ENCODE data around the gene MLLT10.
"Not testable (repeated sequence)": the region's sequence is repeated elsewhere in the genome, so short reads cannot be mapped to it uniquely, and the experiment has no call there.

MLLT10 gene

GRCh38 chr10:21529032-21529910 lies 4.8 kb upstream of the MLLT10 start:
- DNase-seq: no peak

GRCh38 chr10:21530168-21530567 lies 3.9 kb upstream of the MLLT10 start:
- no peak for DNase-seq

GRCh38 chr10:21530641-21531040 lies 3.4 kb upstream of the MLLT10 start:
- peak; percentile 9 for DNase-seq

- DNase-seq: no peak
Measured at GRCh38 chr10:21531164-21531563, 2.9 kb upstream of the MLLT10 start.

- peak; percentile 47 for DNase-seq
Measured at GRCh38 chr10:21532694-21533466, 1.2 kb upstream of the MLLT10 start.

GRCh38 chr10:21534280-21534586 lies 201 bp downstream of the MLLT10 start:
- no peak for DNase-seq

- DNase-seq: peak; percentile 36
Measured at GRCh38 chr10:21534604-21535493, 817 bp downstream of the MLLT10 start.

GRCh38 chr10:21535494-21535965 lies 1.5 kb downstream of the MLLT10 start:
- no peak for DNase-seq

- not testable (repeated sequence) for DNase-seq
Measured at GRCh38 chr10:21535976-21536375, 1.9 kb downstream of the MLLT10 start.

- DNase-seq: no peak
Measured at GRCh38 chr10:21536874-21537273, 2.8 kb downstream of the MLLT10 start.

- DNase-seq: not testable (repeated sequence)
Measured at GRCh38 chr10:21540701-21541100, 6.7 kb downstream of the MLLT10 start.

GRCh38 chr10:21547246-21547645 lies 13.2 kb downstream of the MLLT10 start:
- DNase-seq: no peak

GRCh38 chr10:21552638-21553037 lies 18.6 kb downstream of the MLLT10 start:
- no peak for DNase-seq

- DNase-seq: no peak
Measured at GRCh38 chr10:21556527-21556926, 22.5 kb downstream of the MLLT10 start.

- not testable (repeated sequence) for DNase-seq
Measured at GRCh38 chr10:21558984-21559383, 25.0 kb downstream of the MLLT10 start.

GRCh38 chr10:21570761-21571521 lies 36.9 kb downstream of the MLLT10 start:
- DNase-seq: no peak

- DNase-seq: no peak
Measured at GRCh38 chr10:21572578-21572977, 38.5 kb downstream of the MLLT10 start.

GRCh38 chr10:21574514-21574913 lies 40.5 kb downstream of the MLLT10 start:
- not testable (repeated sequence) for DNase-seq

- no peak for DNase-seq
Measured at GRCh38 chr10:21579291-21579690, 45.3 kb downstream of the MLLT10 start.

- DNase-seq: not testable (repeated sequence)
Measured at GRCh38 chr10:21581421-21581834, 47.4 kb downstream of the MLLT10 start.

- DNase-seq: no peak
Measured at GRCh38 chr10:21584834-21585530, 51.0 kb downstream of the MLLT10 start.
